Measurements from ENCODE around the gene INO80C.
"Not testable (repeated sequence)": the region's sequence is repeated elsewhere in the genome, so short reads cannot be mapped to it uniquely, and the experiment has no call there.

Gene INO80C

DNA sequence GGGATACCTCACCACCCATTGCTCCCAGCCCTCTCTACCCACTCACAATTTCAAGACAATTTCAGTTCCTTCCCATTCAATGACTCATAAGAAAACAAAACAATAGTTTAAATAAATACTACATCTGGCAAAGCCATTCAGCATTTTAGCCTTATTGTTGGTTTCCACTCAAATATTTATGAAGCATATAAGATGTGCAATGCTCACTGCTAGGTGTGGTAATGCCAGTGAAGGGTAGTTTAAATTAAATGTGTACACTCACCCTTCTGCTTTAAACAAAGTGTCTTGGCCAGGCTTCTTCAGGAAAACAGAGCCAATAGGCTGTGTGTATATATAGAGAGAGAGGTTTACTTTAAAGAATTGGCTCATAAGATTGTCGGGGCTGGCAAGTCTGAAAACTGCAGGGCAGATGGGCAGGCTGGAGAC is 37.0 kb downstream of the INO80C start:
- DNase-seq (ENCODE audit: low read depth in 2 of 2): no peak

DNA sequence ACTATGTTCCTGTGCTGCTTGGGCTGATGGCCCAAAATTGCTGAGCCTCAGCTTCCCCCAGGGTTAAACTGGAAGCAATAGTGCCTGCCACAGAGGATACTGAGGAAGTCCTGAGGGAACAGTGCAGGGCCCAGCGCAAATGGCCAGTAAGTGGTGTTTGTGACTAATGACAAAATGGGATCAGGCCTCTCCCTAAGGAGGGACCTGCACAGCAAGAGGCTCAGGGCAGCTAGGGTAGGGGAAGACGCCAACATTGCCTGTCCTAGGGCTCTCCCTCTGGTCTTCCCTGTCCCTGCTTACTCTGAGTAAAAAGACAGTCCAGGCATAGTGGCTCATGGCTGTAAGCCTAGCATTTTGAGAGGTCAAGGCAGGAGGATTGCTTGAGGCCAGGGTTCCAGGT is 37.8 kb downstream of the INO80C start:
- DNase-seq (ENCODE audit: low read depth in 2 of 2): no peak

DNA sequence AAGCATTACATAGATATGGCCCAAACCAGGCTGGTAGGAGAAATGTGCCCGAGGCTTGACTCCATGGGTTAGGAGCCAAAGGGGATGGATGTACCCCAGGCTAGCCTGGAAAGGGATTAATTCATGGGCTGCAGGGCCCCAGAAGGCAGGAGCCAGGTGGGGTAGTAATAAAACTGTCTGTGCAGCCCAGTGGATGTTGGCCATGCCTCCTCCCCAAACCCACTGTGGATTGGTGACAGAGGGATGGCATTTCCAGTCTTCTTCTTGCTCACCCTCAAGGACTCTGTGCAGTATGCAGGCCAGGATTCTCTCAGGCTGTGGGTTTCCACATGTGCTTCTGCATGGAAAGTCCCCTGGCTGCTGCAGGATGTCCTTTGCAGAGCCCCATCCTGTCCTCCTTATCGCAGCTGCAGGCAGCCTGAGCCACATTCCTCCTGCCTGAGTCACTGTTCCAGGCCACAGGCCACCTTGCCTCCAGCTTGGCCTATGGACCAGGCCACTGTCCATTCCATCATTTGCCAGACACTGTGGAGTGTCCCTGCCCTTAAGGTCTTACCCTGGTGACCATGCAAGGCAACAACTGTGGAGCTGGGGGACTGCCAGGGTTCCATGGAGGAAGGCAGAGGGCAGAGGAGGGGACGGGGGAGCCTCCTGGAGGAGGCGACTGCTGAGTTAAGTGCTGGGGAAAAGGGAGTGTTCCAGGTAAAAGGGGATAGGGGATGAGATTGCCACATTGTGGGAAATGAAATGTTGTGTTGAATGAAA is 38.9 kb downstream of the INO80C start:
- DNase-seq (ENCODE audit: low read depth in 2 of 2): no peak

DNA sequence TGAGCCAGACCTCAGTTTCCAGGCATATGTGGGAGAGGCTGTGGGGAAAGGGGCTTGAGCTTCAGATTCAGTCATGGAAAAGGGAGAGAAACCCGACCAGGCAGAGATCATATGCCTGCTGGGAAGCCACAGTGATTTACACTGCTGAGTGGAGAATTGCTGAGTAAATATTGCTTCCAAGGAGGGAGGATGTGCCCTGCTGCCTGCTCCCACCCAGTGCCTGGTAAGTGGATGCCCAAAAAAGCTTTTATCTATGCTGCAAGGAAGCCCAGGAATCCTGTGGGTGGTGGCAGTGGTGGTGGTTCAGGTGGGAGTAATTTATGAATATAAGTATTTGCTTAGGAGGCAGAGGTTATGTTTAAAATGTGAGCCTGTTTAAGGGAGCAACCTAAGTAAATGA is 39.5 kb downstream of the INO80C start:
- DNase-seq (ENCODE audit: low read depth in 2 of 2): no peak

DNA sequence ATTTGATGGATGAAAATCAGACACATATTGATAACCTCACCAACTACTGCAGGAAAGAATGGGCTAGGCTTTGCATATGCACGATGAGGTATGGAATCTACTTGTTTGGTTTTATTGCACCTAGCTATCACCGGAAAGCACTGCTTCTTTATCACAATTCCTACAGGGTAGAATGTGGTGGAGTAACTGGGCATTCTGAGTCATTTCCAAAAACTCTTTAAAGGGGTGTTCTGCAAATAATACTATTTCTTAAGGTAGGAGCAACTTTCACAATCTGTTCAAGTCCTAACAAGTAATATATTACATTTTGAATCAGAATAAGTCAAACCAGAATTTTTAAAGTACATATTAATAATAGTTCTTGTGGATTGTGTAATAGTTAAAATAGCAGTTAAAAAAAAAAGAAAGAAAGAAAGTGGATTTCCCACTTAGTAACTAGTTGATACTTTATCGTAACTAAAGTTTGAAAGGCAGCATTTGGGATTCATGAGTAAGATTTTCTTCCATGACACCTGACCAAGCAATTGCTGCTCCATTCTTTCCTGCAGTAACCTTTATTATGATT is 40.5 kb downstream of the INO80C start:
- no peak for DNase-seq (ENCODE audit: low read depth in 2 of 2)

DNA sequence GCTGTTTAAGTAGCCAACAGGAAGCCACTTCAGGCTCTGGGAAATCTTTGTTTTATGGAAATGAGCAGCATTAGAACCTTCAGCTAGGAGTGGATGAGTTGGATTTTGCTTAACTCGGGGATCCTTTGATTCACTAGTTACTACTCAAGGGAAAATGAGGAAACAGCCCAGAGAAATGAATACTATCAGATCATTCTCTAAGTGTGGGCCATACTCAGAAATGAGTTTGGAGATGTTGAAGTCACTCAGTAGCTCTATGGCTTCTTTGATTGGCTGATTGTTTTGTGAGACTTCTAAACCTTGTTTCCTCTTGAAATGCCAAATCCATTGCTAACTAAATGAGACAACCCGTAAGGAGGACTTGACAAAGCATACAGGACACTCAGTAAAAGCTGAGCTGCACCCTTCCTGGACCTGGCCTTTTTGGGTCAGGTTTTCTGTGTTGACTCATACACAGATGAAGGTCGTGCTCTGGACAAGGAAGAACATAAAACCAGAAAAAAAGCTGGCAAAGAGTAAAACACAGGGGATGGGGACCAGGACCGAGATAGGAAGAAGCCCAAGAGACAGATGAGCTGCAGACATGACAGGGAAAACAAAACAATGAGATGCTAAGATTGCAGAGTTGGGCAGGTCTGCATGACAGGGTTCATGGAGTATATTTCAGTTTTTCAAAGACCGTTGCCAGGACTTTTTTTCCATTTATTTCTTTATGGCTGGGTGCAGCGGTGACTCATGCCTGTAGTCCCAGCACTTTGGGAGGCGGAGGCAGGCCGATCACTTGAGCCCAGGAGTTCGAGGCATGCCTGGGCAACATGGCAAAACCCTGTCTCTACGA is 41.6 kb downstream of the INO80C start:
- DNase-seq (ENCODE audit: low read depth in 2 of 2): no peak

DNA sequence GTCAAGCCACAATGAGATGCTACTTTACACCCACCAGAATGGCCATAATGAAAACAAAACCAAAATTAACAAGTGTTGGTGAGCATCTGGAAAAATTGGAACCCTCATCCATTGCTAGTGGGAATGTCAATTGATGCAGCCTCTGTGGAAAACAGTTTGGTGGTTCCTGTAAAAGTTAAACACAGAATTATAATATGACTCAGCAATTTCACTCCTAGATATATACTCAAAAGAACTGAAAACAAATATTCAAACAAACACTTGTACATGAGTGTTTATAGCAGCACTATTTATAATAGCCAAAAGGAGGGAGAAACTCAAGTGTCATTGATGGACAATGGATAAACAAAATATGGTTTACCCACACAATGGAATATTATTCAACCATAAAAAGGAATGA is 43.0 kb downstream of the INO80C start:
- DNase-seq (ENCODE audit: low read depth in 2 of 2): no peak

DNA sequence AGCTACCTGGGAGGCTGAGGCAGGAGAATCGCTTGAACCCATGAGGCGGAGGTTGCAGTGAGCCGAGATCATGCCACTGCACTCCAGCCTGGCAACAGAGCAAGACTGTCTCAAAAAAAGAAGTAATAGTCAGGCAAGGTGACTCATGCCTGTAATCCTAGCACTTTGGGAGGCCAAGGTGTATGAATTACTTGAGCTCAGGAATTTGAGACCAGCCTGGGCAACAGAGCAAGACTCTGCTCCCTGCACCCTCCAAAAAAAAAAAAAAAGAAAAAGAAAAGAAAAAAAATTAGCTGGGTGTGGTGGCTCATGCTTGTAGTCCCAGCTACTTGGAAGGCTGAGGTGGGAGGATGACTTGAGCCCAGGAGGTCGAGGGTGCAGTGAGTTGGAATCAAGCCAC is 44.7 kb downstream of the INO80C start:
- DNase-seq (ENCODE audit: low read depth in 2 of 2): not testable (repeated sequence)

DNA sequence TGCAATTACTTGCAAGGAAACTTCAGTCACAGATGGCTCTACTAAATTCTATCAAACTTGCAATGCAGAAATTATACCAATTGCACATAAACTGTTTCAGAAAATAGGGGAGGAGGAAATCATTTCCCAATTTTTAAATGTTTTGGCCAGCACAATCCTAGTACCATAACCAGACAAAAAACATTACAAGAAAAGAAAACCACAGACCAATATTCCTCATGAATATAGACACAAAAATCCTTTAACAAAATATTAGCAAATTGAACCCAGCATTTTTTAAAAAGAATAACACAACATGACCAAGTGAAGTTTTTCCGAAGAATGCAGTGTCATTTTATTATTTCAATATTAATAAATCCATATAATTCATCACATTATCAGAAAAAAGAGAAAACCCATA is 45.8 kb downstream of the INO80C start:
- DNase-seq (ENCODE audit: low read depth in 2 of 2): no peak

DNA sequence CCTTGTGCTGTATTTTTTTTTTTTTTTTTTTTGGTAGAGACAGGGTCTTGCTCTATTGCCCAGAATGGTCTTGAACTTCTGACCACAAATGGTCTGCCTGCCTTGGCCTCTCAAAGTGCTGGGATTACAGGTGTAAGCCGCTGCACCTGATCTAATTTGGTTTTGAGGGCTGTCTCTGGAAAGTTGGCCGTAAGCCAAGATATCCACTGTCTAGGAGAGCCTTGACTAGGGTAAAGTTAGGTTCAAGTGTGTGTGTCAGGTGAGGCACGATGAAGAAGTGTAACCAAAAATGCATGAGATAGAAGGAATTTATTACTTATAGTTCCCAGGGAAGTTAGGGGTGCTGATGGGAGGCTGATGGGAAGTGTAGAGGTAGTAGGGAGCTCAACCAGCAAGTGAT is 46.7 kb downstream of the INO80C start:
- DNase-seq (ENCODE audit: low read depth in 2 of 2): no peak

DNA sequence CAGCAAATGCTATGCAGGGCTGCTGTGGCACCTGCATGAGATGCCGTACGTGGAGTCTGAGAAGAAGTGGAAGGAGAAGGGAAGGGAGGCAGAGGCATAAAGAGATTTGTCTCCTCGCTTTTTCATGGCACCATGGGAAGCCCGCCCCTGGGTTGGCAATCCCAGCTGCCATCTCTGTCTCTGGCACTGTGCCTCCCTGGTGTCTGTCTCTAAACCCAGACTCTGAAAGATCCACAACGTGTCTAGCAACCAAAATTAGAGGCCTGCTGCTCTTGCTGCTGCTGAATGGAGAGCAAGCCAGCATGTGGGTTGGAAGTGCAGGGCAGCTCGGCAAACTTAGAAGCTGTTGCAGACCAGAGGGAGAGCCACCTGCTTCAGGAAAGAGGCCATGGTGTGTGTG is 53.1 kb downstream of the INO80C start:
- no peak for DNase-seq (ENCODE audit: low read depth in 2 of 2)

DNA sequence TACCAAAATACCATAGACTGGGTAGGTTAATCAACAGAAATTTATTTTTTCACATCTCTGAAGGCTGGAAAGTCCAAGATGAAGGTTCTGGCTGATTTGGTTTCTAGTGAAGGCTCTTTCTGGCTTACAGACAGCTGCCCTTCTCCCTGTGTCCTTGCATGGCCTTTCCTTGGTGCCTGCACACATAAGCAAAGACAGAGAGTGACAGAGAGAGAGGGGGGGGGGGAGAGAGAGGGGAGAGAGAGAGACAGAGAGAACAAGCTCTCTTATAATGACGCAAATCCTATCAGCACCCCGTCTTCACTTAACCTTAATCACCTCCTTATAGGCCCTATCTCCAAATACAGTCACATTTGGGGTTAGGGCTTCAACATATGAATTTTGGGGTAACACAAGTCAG is 53.9 kb downstream of the INO80C start:
- no peak for DNase-seq (ENCODE audit: low read depth in 2 of 2)

DNA sequence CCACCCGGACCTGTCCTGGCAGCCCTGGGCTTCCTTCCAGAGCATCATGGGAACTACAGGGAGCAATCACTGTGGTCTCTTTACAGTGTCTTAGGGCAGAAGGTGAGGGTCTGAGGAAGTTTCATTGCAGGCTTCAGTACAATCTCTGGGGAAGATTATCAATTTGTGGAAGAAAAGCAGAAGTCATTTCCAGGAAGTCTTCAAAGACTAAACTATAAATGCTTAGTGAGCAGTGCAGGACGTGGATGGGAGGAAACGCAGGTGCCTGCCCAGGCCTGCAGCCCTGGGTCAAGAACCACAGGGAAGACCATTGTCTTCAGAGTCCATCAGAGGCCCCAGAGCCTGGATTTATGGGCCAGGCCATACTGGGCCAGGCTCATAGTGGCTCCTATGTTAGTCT is 54.3 kb downstream of the INO80C start:
- DNase-seq (ENCODE audit: low read depth in 2 of 2): no peak

DNA sequence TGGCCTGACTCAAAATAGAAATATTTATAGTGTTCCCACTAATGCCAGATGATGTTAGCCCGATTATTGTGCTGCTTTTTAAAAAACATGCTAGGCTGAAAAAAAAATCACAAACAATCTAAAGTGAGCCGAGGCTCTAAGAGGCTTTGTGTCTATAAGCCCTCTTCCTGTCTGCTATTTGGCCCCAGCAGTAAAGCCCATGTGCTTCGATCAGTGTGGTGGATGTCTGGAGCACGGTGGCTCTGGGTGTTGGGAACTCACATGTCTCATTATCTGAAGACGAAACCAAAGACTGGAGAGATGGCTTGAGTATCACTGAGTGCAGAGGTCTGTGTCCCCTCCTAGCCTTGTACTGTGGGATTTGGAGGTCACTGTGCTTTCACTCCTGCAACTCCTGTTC is 55.1 kb downstream of the INO80C start:
- no peak for DNase-seq (ENCODE audit: low read depth in 2 of 2)

DNA sequence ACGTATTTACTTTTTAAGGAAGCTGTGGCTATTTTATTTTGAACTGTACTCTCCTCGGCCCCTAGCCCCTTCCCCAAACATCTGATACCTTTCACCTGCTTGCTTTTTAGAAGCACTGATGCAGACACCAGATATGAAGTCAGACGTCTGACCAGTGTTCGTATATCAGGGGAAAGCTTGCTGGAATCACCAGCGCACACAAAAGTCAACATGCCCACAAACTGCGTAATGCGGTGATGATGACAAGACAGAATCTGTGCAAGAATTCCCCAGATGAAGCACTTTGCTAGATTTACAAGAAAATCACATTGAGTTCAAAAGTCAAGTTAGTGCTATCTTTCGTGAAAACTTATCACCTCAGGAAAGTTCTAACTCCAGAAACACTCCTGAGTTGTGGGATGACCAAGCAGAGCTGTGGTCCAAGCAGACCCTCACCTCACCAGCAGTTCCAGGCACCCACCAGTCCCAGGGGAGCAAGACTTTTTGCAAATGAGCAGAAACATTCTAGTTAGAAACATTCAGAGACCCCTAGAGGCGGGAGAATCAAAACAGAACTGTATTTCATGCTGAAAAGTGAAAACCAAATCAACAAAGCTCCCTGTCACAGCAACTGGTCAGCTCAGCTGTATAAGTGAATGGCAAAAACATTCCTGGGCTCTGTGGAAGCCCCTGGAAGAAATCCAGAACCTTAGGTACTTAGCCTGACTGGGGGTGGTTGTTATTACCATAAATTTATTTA is 55.7 kb downstream of the INO80C start:
- DNase-seq (ENCODE audit: low read depth in 2 of 2): no peak

DNA sequence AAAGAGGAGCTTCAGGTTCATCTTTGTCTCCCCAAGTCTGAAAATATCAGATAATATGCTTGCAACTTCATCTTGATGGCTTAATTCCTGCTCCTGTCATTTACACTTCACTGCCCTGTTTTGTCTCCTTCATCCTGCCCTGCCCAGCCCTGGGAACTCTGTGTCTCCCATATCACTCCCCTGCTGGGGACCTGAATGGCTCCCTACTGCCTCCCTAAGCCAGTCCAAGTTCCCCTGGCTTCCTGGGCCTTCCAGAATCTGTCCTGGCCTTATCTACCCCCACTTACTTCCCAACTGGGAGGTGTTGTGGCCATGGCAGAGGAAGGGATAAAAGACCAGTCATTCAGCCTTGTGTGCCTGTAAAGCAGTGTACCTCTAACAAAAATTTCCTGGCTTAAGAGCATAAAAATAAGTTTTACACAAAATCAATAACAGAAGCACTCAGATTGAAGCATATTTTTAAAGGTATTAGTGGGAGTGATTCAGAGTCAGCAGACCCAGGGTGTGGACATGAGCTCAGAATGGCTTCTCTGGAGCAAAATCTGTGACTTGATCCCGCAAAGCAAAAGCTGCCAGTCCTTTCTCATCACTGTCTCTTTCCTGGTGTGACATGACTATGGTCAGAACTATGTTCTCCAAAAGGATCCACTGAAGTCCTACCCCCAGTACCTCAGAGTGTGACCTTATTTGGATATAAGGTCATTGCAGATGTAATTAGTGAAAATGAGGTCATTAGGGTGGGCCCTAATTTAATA is 59.1 kb downstream of the INO80C start:
- no peak for DNase-seq (ENCODE audit: low read depth in 2 of 2)

DNA sequence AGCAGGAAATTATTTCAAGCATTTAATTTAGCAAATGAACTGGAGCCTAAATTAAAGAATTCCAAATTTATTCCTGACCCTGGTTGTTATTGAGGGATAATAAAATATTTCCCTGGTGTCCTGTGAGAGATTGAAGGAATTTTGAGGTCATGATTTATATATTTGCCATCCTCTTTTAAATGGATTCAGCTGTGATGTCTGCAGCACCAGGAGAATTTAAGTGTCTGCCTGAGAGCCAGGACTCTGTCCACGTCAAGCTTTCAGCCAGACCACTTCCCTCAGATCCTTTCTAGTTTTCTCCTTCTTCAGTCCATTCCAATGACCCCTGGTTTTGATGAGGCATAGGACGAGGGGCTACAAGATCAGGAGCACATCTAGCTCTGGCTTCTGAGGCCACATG is 59.9 kb downstream of the INO80C start:
- no peak for DNase-seq (ENCODE audit: low read depth in 2 of 2)

DNA sequence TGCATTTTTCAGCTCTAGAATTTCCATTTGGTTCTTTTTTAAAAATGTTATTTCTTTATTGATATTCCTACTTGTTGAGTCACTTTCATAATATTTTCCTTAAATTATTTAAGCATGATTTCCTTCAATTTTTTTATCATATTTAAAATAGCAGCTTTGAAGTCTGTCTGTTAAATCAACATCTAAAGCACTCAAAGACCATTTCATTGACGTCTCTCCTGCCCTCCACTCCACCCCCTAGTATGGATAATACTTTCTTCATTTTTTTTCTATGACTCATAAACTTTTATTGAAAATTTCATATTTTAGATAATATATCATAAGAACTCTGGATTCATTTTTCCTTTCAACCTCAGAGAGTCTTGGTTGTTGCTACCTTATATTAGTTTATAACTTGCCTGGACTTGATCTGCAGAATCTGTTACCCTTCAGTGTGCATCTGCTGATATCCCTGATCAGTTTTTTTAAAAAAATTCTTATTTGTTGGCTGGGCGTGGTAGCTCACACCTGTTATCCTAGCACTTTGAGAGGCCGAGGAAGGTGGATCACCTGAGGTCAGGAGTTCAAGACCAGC is 61.6 kb downstream of the INO80C start:
- DNase-seq (ENCODE audit: low read depth in 2 of 2): peak; percentile 14 to 23

DNA sequence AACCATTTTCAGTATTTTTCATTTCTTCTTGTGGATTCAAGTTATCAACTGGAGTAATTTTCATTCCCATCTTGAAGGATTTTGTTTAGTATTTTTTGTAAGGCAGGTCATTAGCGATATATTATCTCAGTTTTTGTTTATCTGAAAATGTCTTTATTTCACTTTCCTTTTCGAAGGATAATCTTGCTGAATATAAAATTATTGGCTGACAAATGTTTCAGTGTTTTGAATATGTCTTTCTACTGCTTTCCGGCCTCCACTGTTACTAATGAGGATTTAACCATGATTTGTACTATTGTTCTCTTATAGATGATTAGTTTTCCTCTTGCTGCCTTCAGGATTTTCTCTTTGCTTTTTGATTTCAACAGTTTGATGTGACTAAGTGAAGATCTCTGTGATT is 62.4 kb downstream of the INO80C start:
- no peak for DNase-seq (ENCODE audit: low read depth in 2 of 2)

DNA sequence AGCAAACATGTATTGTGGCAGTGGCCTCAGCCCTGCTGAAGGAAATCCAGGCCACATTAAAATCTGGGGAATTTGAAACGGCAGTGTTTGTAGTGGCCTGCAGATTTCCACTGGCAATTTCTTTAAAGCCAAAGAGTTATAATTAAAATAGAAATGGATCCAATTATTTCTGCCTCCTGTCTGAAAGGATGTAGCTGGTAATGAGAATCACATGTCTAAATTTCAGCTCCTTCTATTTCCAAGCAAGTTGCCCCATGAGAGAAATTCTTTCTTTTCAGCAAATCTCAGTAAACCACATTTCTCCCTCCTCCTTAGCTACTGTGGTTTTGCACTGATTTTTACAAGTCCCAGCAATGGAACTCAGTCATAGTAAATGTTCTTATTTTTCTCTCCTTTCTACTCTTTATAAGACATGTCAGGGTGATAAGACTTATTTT is 65.2 kb downstream of the INO80C start:
- peak; percentile 58 to 61 for DNase-seq (ENCODE audit: low read depth in 2 of 2)

DNA sequence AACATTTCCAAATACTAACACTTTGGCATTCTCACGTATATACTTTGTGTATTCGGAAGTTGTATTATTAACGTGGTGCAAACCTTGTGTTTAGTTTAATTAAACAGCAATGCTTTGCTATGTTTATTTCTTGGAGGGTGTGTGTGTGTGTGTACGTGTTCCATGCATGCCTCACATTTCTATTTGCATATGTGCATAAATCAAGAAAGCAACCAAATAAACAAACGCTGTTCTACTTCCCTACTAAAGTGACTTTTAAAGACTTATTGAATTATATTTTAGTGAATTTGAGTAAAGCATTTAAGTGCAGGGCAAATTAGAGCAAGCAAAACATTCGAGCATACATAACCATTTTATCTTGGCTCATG is 66.4 kb downstream of the INO80C start:
- no peak for DNase-seq (ENCODE audit: low read depth in 2 of 2)
